ENCODE measurements around the gene DTX4. TPM values are rescaled to one million over a fixed set of nuclear protein-coding genes. Genes with fewer than 3 reads are reported as not detected.
A peak's percentile ranks its signal among the peaks of the same experiment; 100 is the strongest.

DTX4 gene
- polyA plus RNA-seq, 4 donors: 12.2 to 50.3 (median 22.4) TPM

GRCh38 chr11:59157433-59157832 is 14.5 kb upstream of the DTX4 start:
- Histone ChIP-seq H3K27me3 (ENCODE audit: control insufficient read depth in 3 of 3, insufficient read depth in 3 of 3, low read length in 3 of 3) (no peaks in the 10 kb centered on the region), H3K4me1 (ENCODE audit: control insufficient read depth in 3 of 3, insufficient read depth in 2 of 3, low read depth in 1 of 3, low read length in 2 of 3) (peaks cover 0 to 3% (median 0%) of the 10 kb centered on the region in 3 donors), H3K36me3 (ENCODE audit: control insufficient read depth in 3 of 3, insufficient read depth in 2 of 3, low read depth in 1 of 3, low read length in 3 of 3) (no peaks in the 10 kb centered on the region), H3K27ac (ENCODE audit: low read depth in 1 of 3, low read length in 2 of 3) (no peak overlapping the region), H3K4me3 (ENCODE audit: low read depth in 1 of 3, low read length in 3 of 3) (no peak overlapping the region), H3K9me3 (ENCODE audit: control insufficient read depth in 2 of 2, insufficient read depth in 1 of 2, low read depth in 1 of 2, low read length in 1 of 2) (peaks cover 0 to 3% of the 10 kb centered on the region in 2 donors)
- WGBS, 3 donors: 66% methylated on average over 3 of the region's 3 CpGs
- DNase-seq (no peak), FAIRE-seq (no peak)

GRCh38 chr11:59158206-59159068 is 13.5 kb upstream of the DTX4 start:
- Histone ChIP-seq H3K4me1 (ENCODE audit: control insufficient read depth in 3 of 3, insufficient read depth in 2 of 3, low read depth in 1 of 3, low read length in 2 of 3) (peaks cover 0 to 3% (median 0%) of the 10 kb centered on the region in 3 donors), H3K36me3 (ENCODE audit: control insufficient read depth in 3 of 3, insufficient read depth in 2 of 3, low read depth in 1 of 3, low read length in 3 of 3) (no peaks in the 10 kb centered on the region), H3K27me3 (ENCODE audit: control insufficient read depth in 3 of 3, insufficient read depth in 3 of 3, low read length in 3 of 3) (no peaks in the 10 kb centered on the region), H3K27ac (ENCODE audit: low read depth in 1 of 3, low read length in 2 of 3) (no peak overlapping the region), H3K4me3 (ENCODE audit: low read depth in 1 of 3, low read length in 3 of 3) (no peak overlapping the region), H3K9me3 (ENCODE audit: control insufficient read depth in 2 of 2, insufficient read depth in 1 of 2, low read depth in 1 of 2, low read length in 1 of 2) (peaks cover 0 to 3% of the 10 kb centered on the region in 2 donors)
- DNase-seq: peak; percentile 71 to 82
- 37 to 43% (median 40%) methylated on average over 8 of the region's 8 CpGs for WGBS, 3 donors
- no peak for FAIRE-seq

DNA sequence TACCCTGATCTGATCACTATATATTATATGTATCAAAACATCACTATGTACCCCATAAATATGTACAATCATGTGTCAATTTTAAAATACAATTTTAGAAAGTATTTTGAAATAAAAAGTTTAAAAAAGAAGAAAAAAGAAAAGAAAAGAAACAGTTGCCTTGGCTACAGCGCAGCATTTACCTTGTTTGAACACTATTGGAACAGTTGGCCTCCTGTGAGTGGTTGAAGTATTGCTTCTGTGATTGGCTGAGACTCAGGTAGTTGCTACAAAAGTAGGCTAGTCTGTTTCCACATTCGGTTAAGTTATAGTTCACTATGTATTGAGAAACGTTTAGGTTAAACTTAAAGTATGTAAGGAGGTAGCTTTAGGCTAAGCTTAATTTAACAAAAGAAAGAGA is 7.9 kb upstream of the DTX4 start:
- WGBS, 3 donors: 59 to 86% (median 65%) methylated on average over 3 of the region's 3 CpGs
- no peaks in the 10 kb centered on the region for H3K9me3 ChIP-seq (ENCODE audit: control insufficient read depth in 2 of 2, insufficient read depth in 1 of 2, low read depth in 1 of 2, low read length in 1 of 2)
- no peak for DNase-seq

DNA sequence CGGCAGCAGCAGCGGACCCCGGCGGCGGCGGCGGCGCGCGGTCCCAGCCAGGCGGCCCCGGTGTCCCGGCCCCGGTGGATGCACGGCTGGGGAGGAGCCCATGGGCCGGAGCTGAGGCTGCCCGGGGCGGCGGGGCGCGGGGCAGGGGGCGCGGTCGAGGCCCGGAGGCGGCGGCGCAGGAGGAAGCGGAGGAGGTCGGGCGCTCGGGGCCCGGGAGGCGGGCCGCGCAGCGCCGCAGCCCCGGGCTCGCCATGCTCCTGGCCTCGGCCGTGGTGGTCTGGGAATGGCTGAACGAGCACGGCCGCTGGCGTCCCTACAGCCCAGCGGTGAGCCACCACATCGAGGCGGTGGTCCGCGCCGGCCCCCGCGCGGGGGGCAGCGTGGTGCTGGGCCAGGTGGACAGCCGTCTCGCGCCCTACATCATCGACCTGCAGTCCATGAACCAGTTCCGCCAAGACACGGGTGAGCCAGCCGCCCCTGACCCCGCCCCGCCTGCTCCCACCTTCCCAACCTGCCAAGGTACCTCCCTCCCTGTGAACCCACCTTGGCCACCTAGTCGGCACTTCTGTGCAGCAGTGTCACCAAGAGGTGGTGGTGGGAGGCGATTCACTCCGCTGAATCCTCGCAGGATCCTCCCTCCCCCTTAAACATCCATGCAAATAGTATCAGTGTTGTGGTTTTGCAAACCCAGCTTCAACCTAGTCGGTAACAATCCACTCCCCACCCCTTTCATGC is 580 bp downstream of the DTX4 start:
- 0 to 1% (median 0%) methylated on average over 33 to 70 of the region's 70 CpGs for WGBS, 3 donors
- Histone ChIP-seq H3K36me3 (ENCODE audit: control insufficient read depth in 3 of 3, insufficient read depth in 2 of 3, low read depth in 1 of 3, low read length in 3 of 3) (peaks cover 0 to 11% (median 0%) of the 10 kb centered on the region in 3 donors), H3K27ac (ENCODE audit: low read depth in 1 of 3, low read length in 2 of 3) (peak overlapping the region; percentile 92 to 97 (median 97)), H3K4me1 (ENCODE audit: control insufficient read depth in 3 of 3, insufficient read depth in 2 of 3, low read depth in 1 of 3, low read length in 2 of 3) (peaks cover 7 to 33% (median 10%) of the 10 kb centered on the region in 3 donors), H3K4me3 (ENCODE audit: low read depth in 1 of 3, low read length in 3 of 3) (peak overlapping the region; percentile 75 to 84 (median 76)), H3K27me3 (ENCODE audit: control insufficient read depth in 3 of 3, insufficient read depth in 3 of 3, low read length in 3 of 3) (no peaks in the 10 kb centered on the region), H3K9me3 (ENCODE audit: control insufficient read depth in 2 of 2, insufficient read depth in 1 of 2, low read depth in 1 of 2, low read length in 1 of 2) (no peaks in the 10 kb centered on the region)
- no peak for FAIRE-seq
- DNase-seq: peak; percentile 47 to 67

More for the DNA sequence above, 7.9 kb upstream of the DTX4 start:
- Histone ChIP-seq H3K27me3 (ENCODE audit: control insufficient read depth in 3 of 3, insufficient read depth in 3 of 3, low read length in 3 of 3) (no peaks in the 10 kb centered on the region), H3K4me1 (ENCODE audit: control insufficient read depth in 3 of 3, insufficient read depth in 2 of 3, low read depth in 1 of 3, low read length in 2 of 3) (no peaks in the 10 kb centered on the region), H3K4me3 (ENCODE audit: low read depth in 1 of 3, low read length in 3 of 3) (no peak overlapping the region), H3K36me3 (ENCODE audit: control insufficient read depth in 3 of 3, insufficient read depth in 2 of 3, low read depth in 1 of 3, low read length in 3 of 3) (no peaks in the 10 kb centered on the region), H3K27ac (ENCODE audit: low read depth in 1 of 3, low read length in 2 of 3) (no peak overlapping the region)
- FAIRE-seq: no peak

DNA sequence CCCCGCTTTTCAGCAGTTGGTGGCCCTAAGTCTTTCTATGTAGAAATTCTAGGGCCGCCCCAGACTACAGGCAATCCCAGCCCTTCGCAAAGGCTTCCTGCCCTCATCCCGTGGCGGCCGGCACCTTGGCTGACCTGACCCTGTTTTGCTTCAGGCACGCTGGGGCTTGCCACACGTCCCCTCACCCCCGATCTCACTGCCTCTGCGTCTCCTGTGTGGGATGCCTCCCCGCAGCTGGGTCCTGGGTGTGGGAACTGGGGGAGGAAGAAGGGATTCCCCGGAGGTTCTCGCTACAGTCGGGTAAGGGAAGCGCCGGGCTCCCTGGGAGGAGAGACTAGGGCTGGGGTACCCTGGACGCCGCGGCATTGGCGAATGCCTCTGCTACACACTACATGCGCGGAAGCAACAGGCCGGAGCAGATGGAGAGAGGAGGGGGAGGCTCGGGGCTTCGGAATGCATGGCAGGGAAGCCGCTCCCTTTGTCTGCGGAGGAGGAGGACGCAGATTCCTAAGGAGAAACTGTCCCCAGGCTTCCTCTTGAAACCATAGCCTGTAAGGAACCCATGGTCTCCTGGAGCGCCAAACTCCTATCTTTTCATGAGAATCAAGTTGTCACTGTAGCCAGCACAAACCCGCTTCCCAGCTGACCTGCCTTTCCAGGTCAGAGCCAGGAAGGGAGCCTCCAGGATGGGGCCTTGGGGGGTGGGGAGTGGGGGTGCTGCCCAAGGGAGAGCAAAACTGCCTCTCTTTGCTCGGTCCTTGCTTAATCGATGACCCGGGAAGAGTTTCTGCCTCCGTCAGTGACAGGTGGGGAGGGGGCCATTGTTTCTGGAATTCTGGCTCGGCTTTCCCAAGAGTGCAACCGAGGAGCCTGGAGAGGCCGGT is 1.4 kb downstream of the DTX4 start:
- FAIRE-seq (no peak), DNase-seq (peak; percentile 54 to 71)
- H3K4me3 ChIP-seq (ENCODE audit: low read depth in 1 of 3, low read length in 3 of 3): peak overlapping the region; percentile 75 to 84 (median 76)
- peaks cover 0 to 14% (median 0%) of the 10 kb centered on the region in 3 donors for H3K36me3 ChIP-seq (ENCODE audit: control insufficient read depth in 3 of 3, insufficient read depth in 2 of 3, low read depth in 1 of 3, low read length in 3 of 3)
- no peaks in the 10 kb centered on the region for H3K9me3 ChIP-seq (ENCODE audit: control insufficient read depth in 2 of 2, insufficient read depth in 1 of 2, low read depth in 1 of 2, low read length in 1 of 2)
- peak overlapping the region; percentile 92 to 97 (median 97) for H3K27ac ChIP-seq (ENCODE audit: low read depth in 1 of 3, low read length in 2 of 3)
- no peaks in the 10 kb centered on the region for H3K27me3 ChIP-seq (ENCODE audit: control insufficient read depth in 3 of 3, insufficient read depth in 3 of 3, low read length in 3 of 3)
- WGBS, 3 donors: 6 to 9% (median 8%) methylated on average over 37 of the region's 37 CpGs
- H3K4me1 ChIP-seq (ENCODE audit: control insufficient read depth in 3 of 3, insufficient read depth in 2 of 3, low read depth in 1 of 3, low read length in 2 of 3): peaks cover 7 to 38% (median 10%) of the 10 kb centered on the region in 3 donors

DNA sequence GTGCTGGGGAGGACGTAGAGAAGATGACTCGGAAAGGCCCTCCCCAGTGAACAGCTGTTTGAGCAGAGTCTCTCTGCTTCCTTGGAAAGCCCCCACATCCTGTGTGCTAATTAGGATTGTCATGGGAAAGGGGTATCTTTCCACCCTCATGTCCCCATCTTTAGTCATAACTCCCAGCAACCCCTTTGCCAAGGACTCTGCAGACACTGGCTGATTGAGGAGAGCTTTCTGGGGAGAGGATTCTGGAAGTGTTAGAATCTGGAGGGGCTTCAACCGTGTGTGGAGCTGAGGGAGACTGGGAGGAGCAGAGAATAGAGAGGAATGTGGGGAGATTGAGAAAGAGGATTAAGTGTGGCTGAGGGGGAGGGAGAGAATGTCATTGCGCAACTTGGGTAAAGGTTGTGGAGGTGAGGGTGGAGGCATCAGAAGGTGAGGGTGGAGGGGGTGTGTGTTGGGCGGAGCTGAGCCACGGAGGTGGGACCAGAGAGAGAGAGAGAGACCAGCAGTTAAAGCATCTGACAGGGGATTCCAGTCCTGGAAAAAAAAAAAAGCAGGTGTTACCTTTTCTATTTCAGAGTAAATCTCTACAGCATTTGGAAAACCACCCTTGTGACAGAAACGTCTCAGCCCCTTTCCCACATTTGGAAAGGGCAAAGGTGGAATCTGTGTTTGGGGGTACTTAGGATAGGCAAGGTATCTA is 2.2 kb downstream of the DTX4 start:
- Histone ChIP-seq H3K9me3 (ENCODE audit: control insufficient read depth in 2 of 2, insufficient read depth in 1 of 2, low read depth in 1 of 2, low read length in 1 of 2) (peaks cover 0 to 3% of the 10 kb centered on the region in 2 donors), H3K27ac (ENCODE audit: low read depth in 1 of 3, low read length in 2 of 3) (peak overlapping the region; percentile 92 to 97 (median 97)), H3K4me1 (ENCODE audit: control insufficient read depth in 3 of 3, insufficient read depth in 2 of 3, low read depth in 1 of 3, low read length in 2 of 3) (peaks cover 7 to 38% (median 10%) of the 10 kb centered on the region in 3 donors), H3K27me3 (ENCODE audit: control insufficient read depth in 3 of 3, insufficient read depth in 3 of 3, low read length in 3 of 3) (no peaks in the 10 kb centered on the region), H3K36me3 (ENCODE audit: control insufficient read depth in 3 of 3, insufficient read depth in 2 of 3, low read depth in 1 of 3, low read length in 3 of 3) (peaks cover 0 to 14% (median 0%) of the 10 kb centered on the region in 3 donors), H3K4me3 (ENCODE audit: low read depth in 1 of 3, low read length in 3 of 3) (peak overlapping the region; percentile 75 to 84 (median 76))
- FAIRE-seq (no peak), DNase-seq (peak; percentile 95)
- WGBS, 3 donors: 4 to 29% (median 21%) methylated on average over 7 of the region's 7 CpGs

DNA sequence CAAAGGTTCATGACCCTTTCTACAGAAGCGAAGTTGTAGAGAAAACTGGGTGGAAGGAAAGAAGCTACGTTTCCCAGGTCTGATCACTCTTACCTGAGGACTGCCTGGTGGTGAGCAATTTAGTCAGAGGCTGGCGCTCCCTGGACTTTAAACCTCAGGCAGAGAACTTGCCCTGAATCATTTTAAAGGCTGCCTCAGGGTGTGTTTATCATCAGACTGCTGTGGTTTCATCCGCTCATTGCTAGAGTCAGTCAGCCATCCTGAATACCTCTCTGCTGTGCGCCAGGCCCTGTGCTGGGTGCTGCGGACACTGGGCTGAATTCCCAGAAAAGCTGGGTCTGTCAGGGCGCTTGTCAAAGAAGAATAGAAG is 2.7 kb downstream of the DTX4 start:
- FAIRE-seq (no peak), DNase-seq (peak; percentile 87 to 94)
- 14 to 44% (median 31%) methylated on average over 7 of the region's 7 CpGs for WGBS, 3 donors
- H3K4me1 ChIP-seq (ENCODE audit: control insufficient read depth in 3 of 3, insufficient read depth in 2 of 3, low read depth in 1 of 3, low read length in 2 of 3): peaks cover 7 to 38% (median 10%) of the 10 kb centered on the region in 3 donors
- peaks cover 0 to 8% of the 10 kb centered on the region in 2 donors for H3K9me3 ChIP-seq (ENCODE audit: control insufficient read depth in 2 of 2, insufficient read depth in 1 of 2, low read depth in 1 of 2, low read length in 1 of 2)
- H3K27me3 ChIP-seq (ENCODE audit: control insufficient read depth in 3 of 3, insufficient read depth in 3 of 3, low read length in 3 of 3): no peaks in the 10 kb centered on the region
- H3K4me3 ChIP-seq (ENCODE audit: low read depth in 1 of 3, low read length in 3 of 3): peak overlapping the region in 2 of 3 donors; percentile 19 to 29
- peak overlapping the region; percentile 30 to 97 (median 92) for H3K27ac ChIP-seq (ENCODE audit: low read depth in 1 of 3, low read length in 2 of 3)
- H3K36me3 ChIP-seq (ENCODE audit: control insufficient read depth in 3 of 3, insufficient read depth in 2 of 3, low read depth in 1 of 3, low read length in 3 of 3): peaks cover 0 to 18% (median 0%) of the 10 kb centered on the region in 3 donors

Measured in small intestine (tissue), 7 donors.